GM21528 (cell line): Measurements from ENCODE around the gene ATG2B.
"Not testable (repeated sequence)": the region's sequence is repeated elsewhere in the genome, so short reads cannot be mapped to it uniquely, and the experiment has no call there.

Experiments
- ATAC-seq: cut with Tn5 transposase; IDR thresholded peaks from one replicate; pipeline ENCODE4 v1.9.1; 2021; ENCODE audit warnings: mild to moderate bottlenecking, moderate library complexity; ENCODE audit not compliant: unreplicated experiment, low FRiP score

ATG2B gene

GRCh38 chr14:96383445-96383844 is 20.3 kb upstream of the ATG2B start:
- no peak for ATAC-seq

- peak; percentile 54 for ATAC-seq
These were observed 17.6 kb upstream of the ATG2B start for GRCh38 chr14:96380735-96381134.

GRCh38 chr14:96376093-96376492 is 13.0 kb upstream of the ATG2B start:
- ATAC-seq: no peak

- ATAC-seq: no peak
These were observed 10.4 kb upstream of the ATG2B start for GRCh38 chr14:96373538-96373937.

- ATAC-seq: no peak
These were observed 7.4 kb upstream of the ATG2B start for GRCh38 chr14:96370528-96370927.

GRCh38 chr14:96368534-96368933 is 5.4 kb upstream of the ATG2B start:
- ATAC-seq: no peak

- ATAC-seq: no peak
These were observed 1.8 kb upstream of the ATG2B start for GRCh38 chr14:96364962-96365361.

GRCh38 chr14:96363751-96364336 is 703 bp upstream of the ATG2B start:
- peak; percentile 27 for ATAC-seq

GRCh38 chr14:96362071-96362964 is 823 bp downstream of the ATG2B start:
- ATAC-seq: peak; percentile 8

GRCh38 chr14:96359959-96360358 is 3.2 kb downstream of the ATG2B start:
- ATAC-seq: no peak

GRCh38 chr14:96357216-96357615 is 5.9 kb downstream of the ATG2B start:
- ATAC-seq: no peak

- ATAC-seq: no peak
These were observed 8.9 kb downstream of the ATG2B start for GRCh38 chr14:96354246-96354645.

- no peak for ATAC-seq
These were observed 10.4 kb downstream of the ATG2B start for GRCh38 chr14:96352708-96353107.

GRCh38 chr14:96351986-96352385 is 11.2 kb downstream of the ATG2B start:
- no peak for ATAC-seq

- ATAC-seq: no peak
These were observed 13.7 kb downstream of the ATG2B start for GRCh38 chr14:96349286-96350075.

- not testable (repeated sequence) for ATAC-seq
These were observed 15.2 kb downstream of the ATG2B start for GRCh38 chr14:96347957-96348356.

- ATAC-seq: no peak
These were observed 17.5 kb downstream of the ATG2B start for GRCh38 chr14:96345669-96346068.

GRCh38 chr14:96341323-96341722 is 21.8 kb downstream of the ATG2B start:
- ATAC-seq: no peak

GRCh38 chr14:96338551-96338950 is 24.6 kb downstream of the ATG2B start:
- ATAC-seq: no peak

- no peak for ATAC-seq
These were observed 38.9 kb downstream of the ATG2B start for GRCh38 chr14:96324219-96324618.

- ATAC-seq: no peak
These were observed 42.5 kb downstream of the ATG2B start for GRCh38 chr14:96320605-96321004.
